ENCODE measurements around the gene TACC2.

DNA sequence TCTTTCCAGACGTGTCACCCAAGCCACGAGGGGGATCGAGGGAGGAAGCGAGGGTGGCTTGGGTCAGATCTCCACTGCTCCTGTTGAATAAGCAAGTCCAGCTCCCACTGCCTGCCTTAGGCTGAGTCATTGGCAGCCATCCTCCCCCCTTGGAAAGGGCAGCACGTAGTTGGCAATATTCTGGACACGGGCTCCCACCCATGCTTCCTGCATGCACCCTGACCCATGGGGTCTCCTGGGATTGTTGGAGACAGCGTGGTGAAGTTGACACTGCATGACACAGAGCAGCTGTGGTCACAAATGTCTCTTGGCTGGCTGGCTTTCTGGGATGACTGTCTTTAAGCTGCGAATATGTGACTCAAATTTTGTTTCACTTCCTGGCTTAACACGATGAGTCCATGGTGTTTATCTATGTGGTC, 293.3 kb downstream of the TACC2 start:
- no peak for TF ChIP-seq POLR2A (IDR thresholded peaks at IDR 0.05)
- TF ChIP-seq, protein P1, sequence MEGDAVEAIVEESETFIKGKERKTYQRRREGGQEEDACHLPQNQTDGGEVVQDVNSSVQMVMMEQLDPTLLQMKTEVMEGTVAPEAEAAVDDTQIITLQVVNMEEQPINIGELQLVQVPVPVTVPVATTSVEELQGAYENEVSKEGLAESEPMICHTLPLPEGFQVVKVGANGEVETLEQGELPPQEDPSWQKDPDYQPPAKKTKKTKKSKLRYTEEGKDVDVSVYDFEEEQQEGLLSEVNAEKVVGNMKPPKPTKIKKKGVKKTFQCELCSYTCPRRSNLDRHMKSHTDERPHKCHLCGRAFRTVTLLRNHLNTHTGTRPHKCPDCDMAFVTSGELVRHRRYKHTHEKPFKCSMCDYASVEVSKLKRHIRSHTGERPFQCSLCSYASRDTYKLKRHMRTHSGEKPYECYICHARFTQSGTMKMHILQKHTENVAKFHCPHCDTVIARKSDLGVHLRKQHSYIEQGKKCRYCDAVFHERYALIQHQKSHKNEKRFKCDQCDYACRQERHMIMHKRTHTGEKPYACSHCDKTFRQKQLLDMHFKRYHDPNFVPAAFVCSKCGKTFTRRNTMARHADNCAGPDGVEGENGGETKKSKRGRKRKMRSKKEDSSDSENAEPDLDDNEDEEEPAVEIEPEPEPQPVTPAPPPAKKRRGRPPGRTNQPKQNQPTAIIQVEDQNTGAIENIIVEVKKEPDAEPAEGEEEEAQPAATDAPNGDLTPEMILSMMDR (IDR thresholded peaks at IDR 0.05): no peak
- no peak for TF ChIP-seq EP300 (IDR thresholded peaks at IDR 0.05)

Measured in gastroesophageal sphincter (tissue), 3 donors.